Measurements from ENCODE around the gene SLC6A7.
A peak's percentile ranks its signal among the peaks of the same experiment; 100 is the strongest.
"Not testable (repeated sequence)": the region's sequence is repeated elsewhere in the genome, so short reads cannot be mapped to it uniquely, and the experiment has no call there.

The SLC6A7 gene

DNA sequence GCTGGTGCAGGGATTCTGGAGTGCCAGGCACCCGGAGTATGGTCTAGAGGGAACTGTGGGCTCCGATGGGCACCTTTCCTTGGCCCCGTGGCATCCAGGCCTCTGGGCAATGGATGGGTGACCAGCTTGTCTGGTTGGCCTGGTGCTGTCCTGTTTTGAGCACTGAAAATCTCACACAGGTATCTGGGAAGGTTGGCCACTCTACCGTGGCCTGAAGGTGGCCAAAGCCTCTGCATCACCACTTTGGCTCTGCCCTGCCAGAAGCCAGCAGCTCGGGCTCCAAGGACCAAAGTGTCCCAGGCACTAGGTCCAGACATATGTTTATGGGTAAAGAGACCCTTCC is 28.8 kb downstream of the SLC6A7 start:
- no peak for DNase-seq

DNA sequence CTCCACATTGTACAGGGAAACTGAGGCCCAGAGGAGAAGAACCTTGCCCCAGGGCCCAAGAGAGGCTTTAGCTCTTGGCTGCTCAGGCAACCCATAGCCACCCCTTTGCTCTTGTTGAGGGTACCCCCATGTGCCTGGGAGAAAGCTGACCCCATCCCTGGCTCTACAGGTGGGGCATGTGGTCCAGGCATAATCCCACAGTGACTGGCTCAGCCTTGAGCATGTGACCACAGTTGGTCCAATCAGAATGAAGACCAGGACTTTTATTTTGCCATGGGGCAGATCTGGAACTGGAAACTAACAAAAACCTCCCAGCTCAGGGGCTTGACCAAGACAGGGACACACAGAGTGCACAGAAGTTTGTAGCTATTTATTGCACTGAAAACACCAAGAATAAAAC is 29.3 kb downstream of the SLC6A7 start:
- DNase-seq, result no peak

- no peak for DNase-seq
Observed at GRCh38 chr5:150219861-150220260, 30.0 kb downstream of the SLC6A7 start.

DNA sequence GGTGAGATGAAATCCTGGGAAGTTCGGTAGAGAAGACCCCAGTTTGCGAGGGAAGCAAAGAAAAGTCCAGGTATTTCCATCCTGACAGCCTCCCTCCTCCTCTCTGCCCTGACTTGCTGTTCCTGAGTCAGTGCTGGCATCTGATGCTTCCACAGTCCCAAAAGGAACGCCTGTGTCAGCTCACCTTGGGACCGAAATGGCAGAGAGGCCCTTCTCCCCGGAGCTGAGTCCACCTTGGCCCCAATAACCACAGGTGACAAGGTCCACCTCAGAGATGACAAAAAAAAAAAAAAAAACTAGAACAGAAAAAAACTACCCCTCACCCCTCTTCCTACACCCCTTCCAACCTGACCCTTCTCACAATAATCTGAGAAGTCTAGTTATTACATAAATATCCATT is 31.6 kb downstream of the SLC6A7 start:
- DNase-seq, result no peak

DNA sequence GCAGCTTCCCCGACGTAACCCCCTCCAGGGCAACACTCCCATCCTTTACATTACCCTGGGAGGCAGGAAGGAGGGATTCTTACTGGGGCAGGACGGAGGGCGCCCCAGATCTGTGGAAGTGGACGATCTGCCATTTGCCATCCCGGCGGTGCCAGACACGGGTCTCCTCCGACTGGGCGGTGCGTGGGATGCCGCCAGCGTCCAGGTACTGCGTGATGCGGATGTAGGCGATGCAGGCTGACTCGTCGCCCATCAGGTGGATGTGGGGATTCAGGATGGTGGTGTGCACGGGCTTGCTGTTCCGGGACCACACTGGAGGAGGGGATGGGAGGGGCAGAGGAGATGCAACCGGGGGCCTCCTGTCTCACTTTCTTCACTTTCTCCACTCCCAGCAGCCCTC is 33.0 kb downstream of the SLC6A7 start:
- no peak for DNase-seq

DNA sequence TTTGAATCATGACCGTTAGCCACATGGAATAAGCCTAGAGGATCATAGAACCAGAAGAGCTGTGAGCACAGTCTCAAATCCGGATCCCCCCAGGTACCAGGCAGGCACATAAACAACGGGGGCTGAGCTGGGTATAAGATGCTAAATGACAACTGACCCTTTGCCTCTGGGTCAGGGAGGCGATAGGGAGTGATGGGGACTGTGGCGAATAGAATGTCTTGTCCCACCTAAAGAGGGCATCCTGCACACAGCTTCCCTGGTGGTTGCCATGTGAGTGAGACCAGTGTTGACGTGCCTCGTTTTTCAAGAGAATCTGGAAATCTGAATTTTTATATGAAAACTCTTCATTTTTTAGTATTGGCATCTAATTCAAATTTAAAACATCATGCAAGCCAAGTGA is 33.6 kb downstream of the SLC6A7 start:
- no peak for DNase-seq

DNA sequence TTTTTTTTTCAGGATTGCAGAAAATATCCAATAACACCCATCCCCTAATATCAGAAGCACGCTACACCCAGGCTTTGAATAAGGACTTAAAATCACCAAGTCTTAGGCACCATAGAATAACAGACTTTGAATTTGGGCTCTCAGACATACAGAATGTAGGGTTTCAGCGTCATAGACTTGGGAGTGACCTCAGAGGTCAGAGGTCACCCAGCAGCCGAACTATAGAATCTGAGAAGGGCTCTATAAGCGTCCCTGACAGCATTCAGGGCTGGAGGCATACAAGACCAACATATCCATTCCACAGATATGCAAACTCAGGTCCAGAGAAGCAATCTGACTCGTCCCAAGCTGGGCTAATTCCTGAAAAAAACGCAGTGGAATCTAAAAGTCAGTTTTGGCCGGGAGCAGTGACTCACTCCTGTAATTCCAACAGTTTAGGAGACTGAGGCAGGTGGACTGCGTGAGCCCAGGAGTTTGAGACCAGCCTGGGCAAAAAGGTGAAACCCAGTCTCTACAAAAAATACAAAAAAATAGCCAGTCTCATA is 34.7 kb downstream of the SLC6A7 start:
- DNase-seq, result no peak

DNA sequence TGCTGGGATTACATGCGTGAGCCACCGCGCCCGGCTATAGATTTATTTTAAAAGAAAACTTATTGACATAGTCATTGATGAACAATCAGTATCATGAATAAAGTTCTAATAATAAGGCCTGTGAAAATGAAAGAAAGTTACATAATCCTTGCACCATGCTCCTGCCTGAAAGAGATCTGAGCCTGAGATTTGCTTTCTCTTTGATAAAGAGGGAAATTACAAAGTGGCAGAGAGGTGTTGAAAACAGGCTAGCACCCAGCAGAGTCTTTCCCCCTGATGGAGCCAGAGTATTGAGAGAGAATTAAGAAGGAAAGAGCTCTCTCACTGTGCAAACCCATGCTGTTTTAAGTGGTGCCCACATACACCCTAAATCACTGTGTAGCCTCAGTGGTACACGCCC is 37.2 kb downstream of the SLC6A7 start:
- peak in 2 of 4 experiments; percentile 24 to 34 for DNase-seq

GRCh38 chr5:150227606-150228273 is 37.9 kb downstream of the SLC6A7 start:
- peak; percentile 65 to 84 (median 78) for DNase-seq

DNA sequence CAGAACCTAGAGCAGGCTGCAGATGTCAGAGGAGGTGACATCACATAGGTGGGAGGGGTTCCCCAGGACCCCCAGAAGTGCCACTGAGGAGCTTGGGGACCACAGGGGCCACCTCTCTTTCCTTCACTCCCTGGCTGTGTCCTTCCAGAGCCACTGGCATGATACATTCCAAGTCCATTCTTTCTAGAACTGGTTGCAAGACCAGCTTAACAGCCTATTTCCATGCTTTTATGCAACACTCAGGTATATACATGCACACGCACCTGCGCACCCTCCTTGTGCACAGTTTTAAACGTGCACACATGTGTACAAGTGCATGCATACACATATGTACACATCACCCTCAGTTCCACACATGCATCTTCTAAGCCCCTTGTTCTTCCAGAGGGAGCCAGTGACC is 39.7 kb downstream of the SLC6A7 start:
- no peak for DNase-seq

GRCh38 chr5:150230842-150231241 is 41.0 kb downstream of the SLC6A7 start:
- no peak for DNase-seq

DNA sequence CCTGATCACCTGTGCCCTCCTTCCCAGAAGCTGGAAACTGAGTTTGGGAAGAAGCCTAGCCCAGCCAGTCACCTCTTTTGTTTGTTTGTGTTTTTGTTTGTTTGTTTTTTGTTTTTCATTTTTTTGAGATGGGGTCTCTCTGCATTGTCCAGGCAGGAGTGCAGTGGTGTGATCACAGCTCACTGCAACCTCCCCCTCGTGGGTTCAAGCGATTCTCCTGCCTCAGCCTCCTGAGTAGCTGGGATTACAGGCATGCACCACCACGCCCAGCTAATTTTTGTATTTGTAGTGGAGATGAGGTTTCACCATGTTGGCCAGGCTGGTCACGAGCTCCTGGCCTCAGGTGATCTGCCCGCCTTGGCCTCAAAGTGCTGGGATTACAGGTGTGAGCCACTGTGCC is 43.8 kb downstream of the SLC6A7 start:
- DNase-seq, result not testable (repeated sequence)

DNA sequence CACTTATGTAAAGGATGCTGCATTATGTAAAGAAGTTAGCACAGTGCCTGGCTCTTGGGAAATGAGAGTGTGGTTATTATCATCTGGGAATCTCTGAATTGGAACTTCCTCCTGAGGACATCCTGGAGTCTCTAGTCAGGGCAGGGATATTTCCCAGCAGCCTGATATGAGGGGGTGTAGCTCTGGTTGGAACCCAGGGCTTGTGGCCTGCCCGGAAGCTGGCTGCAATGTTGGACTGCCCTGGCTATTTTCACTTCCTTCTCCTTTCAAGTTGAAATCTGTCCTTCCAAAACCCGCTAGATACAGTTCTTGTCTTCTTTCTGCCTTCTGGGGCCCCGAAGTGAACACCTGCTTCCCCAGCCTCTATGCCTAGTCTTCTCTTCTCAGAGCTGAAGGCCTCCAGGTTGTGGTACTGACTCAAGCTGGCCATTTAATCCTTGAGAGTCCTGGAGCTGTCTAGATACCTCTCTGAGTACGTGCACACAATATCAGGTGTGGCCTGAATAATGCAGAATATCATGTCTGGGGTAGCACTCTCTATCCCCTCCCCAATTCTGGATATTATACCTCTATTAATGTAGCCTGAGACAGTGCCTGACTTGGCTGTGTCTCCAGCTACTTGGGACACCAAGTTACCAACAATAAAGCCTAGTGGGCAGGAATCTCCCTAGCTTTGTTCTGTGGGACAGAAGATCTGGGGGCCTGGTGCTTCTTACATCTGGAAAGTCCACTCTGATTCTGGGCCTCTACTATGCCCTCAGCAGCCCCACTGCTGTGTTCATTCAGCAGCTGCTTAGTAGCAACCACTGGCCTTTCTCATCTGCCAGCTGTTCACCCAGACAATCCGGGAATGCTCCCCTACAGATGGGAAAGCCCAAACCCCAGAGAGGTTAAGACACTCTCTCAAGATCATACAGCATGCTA is 45.0 kb downstream of the SLC6A7 start:
- DNase-seq, result peak; percentile 44 to 75 (median 74)

DNA sequence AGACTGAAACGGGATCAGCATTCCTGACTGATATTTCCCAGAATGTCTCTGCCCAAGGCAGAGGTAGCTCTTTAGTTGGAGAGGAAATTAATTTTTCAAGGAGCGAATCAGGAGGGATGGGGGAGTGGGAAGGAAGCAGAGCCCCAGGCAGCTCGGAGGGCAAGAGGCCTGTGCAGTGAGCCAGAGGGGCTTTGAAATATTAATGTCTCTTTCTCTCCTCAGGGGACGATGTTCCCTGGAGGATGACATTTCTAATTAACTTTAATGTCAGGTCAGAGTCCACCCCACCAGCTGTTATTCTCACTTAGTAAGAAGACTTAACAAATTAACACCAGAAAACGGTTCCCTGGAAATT is 45.6 kb downstream of the SLC6A7 start:
- DNase-seq, result no peak

DNA sequence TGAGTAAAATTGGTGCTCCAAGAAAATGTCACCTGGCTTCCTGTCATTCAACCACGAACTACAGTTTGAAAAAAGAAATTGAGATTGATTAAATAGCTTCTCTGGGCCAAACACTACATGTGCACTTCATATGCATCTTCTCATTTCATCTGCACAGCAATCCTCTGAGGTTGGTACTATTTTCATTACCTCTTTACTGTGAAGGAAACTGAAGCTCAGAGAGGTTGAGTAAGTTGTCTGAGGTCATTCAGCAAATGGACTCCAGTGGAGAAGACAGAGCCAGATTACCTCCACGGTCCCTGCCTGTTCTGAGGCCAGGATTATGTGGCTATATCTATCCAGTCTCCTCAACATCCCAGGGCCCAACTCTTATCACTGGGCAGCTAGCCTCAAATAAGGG is 46.5 kb downstream of the SLC6A7 start:
- DNase-seq, result no peak

DNA sequence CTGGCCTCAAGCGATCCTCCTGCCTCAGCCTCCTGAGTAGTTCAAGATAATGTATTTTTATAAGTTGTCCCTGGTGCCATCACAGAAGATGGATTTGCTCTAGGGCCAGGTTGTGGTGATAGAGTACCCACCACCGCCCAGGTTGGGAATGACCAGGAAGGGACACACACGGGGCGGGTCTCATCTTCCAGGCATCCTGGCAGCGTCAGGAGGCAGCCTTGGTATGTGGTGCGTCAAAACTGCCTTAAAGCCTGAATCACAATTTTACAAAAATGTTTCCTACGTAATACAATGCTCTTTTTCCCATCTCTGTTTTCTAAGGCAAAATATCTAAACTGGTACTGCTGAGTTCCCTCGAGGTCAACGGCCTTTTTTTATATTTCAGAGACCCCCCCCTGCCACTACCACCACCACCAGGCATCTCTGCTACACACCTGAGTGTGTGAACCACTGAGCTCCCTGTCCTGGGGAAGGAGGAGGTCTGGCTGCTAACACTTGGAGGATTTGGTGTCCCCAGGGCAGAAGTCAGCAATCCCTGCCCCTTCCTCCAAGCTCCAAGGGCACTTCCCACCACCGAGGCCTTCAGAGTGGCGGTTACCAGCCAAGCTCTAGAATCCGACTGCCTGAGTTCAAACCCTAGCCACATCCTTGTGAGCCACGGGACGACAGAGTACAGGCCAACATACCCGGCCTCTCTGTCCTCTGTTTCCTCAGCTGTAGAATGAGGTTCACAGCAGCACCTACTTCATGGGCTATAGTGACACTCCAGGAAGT is 47.3 kb downstream of the SLC6A7 start:
- DNase-seq, result no peak

- no peak for DNase-seq
Observed at GRCh38 chr5:150238646-150239045, 48.8 kb downstream of the SLC6A7 start.

DNA sequence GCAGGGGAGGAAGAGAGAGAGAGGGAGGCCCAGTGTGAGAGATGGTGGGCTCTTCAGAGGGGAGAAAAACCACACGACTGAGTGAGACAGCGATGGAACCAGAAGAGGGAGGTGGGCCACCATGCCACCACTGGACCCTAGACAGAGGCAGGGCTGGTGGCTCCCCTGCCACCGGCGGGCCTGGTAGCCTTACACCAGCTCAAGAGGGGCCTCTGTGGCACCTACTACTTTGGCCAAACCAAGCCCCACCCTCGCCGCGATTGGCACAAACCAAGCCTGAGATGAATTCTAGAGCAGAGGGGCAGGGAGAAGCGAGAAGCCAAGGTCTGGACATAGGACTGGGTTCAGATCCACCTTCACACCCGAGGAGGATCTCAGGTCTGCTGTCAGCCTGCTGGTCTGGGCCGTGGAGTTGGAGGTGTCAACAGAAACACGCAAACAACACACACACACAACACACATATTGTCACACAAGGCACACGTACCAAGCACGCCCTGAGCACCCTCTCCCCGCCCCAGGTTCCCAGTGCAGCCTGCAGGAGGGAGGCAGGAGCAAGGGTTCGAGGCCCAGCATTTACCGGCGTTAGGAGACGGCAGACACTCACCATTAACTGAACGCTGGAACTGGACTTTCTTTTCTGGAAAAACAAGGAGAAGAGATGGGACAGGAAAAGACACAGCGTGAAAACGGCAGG is 49.4 kb downstream of the SLC6A7 start:
- DNase-seq, result no peak

DNA sequence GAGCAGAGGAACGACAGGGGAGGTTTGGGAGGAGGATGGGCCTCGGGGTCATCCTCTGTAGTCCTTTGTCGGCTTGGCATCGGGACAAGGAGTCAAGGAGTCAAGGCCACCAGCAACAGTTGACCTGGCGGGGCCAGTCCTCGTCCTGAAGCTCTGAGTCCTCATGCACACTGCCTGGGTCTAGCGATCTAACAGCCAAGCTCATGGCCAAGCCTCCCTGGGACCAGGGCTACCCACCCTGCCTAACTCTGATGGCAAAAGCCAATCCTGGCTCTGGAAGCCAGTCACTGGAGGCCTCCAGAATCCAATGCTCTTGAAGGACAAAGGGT is 49.9 kb downstream of the SLC6A7 start:
- DNase-seq, result no peak

GRCh38 chr5:150241298-150242160 is 51.7 kb downstream of the SLC6A7 start:
- no peak for DNase-seq

GRCh38 chr5:150242251-150242894 is 52.5 kb downstream of the SLC6A7 start:
- no peak for DNase-seq

Measured in suppressor macrophage (primary cell).